ENCODE results near the gene MAD1L1.
A peak's percentile ranks its signal among the peaks of the same experiment; 100 is the strongest.

The MAD1L1 gene

DNA sequence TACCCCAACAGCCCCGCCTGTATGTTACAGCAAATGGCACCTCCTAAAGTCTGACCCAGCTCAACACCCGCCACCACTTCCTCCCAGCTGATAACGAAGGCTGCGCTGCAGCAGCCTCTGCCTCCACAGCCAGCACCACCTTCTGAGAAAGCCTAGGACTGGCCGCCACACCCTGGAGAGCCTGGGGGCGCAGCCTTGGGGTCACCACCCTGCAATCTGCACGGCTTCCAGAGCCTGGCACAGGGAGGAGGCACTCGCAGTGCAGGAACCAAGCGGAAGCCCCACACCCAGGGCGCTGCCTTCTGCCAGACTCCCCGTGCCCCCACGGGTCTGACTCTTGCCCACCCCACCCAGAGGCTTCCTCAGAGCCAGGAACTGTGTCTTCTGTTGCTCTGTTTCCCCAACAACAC lies 112.5 kb downstream of the MAD1L1 start:
- DNase-seq (ENCODE audit: low read depth in 1 of 2, low spot score in 1 of 2): no peak

DNA sequence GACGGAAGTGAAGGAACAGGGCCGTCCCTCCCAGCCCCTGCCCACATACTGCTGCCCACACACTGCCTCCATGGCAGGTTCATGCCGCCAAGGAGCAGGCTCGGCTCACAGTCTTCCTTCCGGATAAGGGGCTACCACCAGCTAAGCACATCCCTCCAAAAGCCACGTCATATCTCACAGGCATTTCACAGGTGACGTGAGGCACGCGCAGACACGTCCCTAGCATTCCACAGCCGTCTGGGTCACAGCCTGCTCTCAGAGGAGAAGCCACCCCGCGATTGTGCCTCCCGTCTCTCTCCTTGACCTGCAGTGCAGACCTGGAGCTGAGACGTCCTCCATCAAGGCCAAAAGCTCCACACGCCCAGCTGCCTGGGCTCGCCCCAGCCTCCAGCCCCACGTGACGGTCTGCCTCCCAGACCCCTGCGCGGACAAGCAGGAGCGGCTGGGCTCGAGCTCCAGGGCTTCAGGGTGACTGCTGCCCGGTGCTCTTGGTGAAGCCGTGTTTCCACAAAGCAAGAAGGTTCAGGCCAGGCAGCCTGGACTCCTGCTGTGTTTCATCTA lies 114.0 kb downstream of the MAD1L1 start:
- no peak for DNase-seq (ENCODE audit: low read depth in 1 of 2, low spot score in 1 of 2)

- no peak for DNase-seq (ENCODE audit: low read depth in 1 of 2, low spot score in 1 of 2)
Observed at GRCh38 chr7:2118056-2118455, 114.7 kb downstream of the MAD1L1 start.

GRCh38 chr7:2117646-2118045 lies 115.1 kb downstream of the MAD1L1 start:
- DNase-seq (ENCODE audit: low read depth in 1 of 2, low spot score in 1 of 2): no peak

- DNase-seq (ENCODE audit: low read depth in 1 of 2, low spot score in 1 of 2): no peak
Observed at GRCh38 chr7:2116989-2117591, 115.7 kb downstream of the MAD1L1 start.

DNA sequence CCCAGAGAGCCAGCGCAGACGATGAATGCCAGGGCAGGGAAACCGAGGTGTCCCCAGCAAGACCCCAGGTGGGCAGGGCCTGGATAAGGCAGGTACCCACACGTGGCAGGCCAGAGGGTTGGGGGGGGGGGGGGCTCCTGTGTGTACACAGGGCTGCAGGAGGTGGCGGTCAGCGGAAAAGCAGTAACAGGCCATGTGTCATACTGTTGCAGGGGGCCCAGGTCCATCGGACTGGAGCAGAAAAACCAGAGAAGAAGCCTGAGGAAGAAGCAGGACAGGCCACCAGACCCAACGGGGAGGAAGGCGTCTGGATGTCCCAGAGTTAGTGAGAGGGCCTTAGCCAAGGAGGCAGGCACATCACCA lies 116.3 kb downstream of the MAD1L1 start:
- no peak for DNase-seq (ENCODE audit: low read depth in 1 of 2, low spot score in 1 of 2)

- DNase-seq (ENCODE audit: low read depth in 1 of 2, low spot score in 1 of 2): no peak
Observed at GRCh38 chr7:2115760-2116447, 116.8 kb downstream of the MAD1L1 start.

DNA sequence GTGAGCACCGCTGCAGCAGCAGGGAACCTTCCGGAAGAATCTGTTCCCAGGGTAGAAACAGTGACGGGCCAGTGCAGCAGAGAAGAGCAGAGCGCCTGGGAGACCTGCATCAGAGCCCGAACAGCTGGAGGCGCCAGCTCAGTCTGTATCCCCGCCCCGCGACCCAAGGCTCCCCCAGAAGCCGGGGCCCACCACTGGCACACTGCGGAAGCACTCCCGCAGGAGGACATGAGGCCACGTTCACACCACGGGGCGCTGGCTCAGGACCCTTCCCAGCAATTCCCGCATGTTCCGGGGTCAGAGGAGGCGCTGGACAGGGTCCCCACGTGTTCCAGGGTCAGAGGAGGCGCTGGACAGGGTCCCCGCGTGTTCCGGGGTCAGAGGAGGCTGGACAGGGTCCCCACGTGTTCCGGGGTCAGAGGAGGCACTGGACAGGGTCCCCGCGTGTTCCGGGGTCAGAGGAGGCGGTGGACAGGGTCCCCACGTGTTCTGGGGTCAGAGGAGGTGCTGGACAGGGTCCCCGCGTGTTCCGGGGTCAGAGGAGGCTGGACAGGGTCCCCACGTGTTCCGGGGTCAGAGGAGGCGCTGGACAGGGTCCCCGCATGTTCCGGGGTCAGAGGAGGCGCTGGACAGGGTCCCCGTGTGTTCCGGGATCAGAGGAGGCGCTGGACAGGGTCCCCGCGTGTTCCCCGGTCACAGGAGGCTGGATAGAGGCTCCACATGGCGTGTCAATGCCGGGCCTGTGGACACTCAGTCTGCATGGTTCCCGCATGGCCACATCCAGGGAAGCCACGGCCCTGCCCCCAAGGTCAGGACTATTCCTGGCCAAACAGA lies 117.6 kb downstream of the MAD1L1 start:
- DNase-seq (ENCODE audit: low read depth in 1 of 2, low spot score in 1 of 2): no peak

GRCh38 chr7:2114052-2114451 lies 118.7 kb downstream of the MAD1L1 start:
- no peak for DNase-seq (ENCODE audit: low read depth in 1 of 2, low spot score in 1 of 2)

DNA sequence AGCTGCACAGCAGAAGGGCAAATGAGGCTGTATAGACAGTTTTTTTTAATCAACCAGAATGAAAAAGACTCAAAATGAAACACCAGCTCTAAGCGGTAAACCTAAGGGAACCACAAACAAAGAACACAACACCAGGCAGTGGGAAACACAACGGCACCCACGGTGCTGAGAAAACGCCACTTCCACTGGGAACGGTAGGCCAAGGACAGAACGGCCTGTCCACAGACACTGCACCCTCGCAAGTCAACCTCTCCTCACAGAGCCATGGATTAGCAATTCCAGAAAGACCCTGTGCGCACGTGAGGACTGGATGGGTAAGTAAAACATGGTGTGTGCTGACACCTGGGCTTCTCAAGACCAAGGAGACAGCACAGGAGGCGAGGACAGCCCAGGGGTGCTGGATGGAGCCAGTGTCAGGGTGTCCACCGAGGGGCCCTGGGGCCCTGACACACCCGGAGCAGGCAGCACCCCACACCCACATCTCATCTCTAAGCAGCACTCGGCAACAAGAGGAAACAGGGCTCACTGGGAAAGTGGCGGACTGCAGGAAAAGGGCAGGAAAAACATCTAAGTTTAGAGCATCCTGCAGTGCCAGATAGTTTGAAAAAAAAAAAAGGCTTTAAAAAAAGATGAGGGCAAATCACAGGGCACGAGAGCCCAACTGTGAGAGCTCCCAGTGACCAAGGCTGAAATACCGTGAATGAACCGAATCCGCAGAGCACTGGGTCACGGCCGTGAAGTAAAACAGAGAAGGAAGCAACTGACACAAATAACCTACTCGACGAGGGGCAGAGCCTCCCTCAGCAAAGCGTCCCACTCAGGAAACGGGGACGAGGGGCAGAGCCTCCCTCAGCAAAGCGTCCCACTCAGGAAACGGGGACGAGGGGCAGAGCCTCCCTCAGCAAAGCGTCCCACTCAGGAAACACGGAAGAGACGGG lies 120.2 kb downstream of the MAD1L1 start:
- no peak for DNase-seq (ENCODE audit: low read depth in 1 of 2, low spot score in 1 of 2)

DNA sequence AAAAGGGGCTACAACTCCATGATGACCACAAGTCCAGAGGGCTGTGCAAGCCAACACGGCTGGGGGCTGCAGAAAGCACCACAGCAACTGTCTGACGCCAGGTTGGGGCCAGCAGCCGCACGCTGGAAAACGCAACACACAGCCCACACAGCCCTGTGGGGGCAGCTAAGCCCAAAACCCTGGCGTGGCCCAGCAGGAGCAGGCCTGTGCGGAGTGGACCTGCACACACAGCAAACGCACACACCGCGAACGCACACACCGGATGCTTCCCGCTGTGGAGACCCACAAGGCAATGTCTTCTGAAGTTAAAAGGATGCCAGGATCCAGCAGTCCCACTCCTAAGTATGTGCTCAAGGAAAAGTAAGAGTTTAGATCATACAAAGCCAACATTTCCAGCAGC lies 121.2 kb downstream of the MAD1L1 start:
- no peak for DNase-seq (ENCODE audit: low read depth in 1 of 2, low spot score in 1 of 2)

- no peak for DNase-seq (ENCODE audit: low read depth in 1 of 2, low spot score in 1 of 2)
Observed at GRCh38 chr7:2110610-2111396, 121.9 kb downstream of the MAD1L1 start.

DNA sequence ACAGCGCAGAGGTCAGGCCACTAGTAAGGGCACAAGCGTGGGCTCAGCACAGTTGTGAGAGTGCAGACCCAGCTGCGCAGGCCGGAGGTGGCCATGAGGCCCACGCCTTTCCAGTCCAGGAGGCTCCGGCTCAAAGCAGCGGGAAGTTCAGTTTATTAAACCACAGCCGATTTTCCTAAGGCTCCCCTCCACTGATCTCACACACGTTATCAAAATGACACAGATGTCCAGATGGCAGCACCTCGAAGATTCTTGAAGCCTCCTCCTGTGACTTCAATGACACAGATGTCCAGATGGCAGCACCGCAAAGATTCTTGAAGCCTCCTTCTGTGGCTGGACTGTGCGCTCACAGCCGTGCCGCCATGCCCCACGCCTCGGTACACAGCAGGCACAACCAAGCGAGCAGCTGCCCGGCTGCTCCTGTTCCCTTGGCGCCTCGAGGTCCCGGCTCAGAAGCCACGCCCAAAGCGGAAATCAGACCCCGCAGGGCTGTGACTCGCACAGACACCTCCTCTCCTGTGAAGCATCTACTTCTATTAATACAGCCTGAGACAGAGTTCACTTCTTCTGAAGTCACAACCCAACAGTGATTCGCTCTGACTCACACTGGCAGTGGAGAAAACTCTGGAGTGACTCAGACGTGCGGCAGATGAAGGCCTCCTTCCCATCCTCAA lies 122.7 kb downstream of the MAD1L1 start:
- peak in 1 of 2 donors; percentile 41 for DNase-seq (ENCODE audit: low read depth in 1 of 2, low spot score in 1 of 2)

- DNase-seq (ENCODE audit: low read depth in 1 of 2, low spot score in 1 of 2): no peak
Observed at GRCh38 chr7:2109251-2109872, 123.4 kb downstream of the MAD1L1 start.

DNA sequence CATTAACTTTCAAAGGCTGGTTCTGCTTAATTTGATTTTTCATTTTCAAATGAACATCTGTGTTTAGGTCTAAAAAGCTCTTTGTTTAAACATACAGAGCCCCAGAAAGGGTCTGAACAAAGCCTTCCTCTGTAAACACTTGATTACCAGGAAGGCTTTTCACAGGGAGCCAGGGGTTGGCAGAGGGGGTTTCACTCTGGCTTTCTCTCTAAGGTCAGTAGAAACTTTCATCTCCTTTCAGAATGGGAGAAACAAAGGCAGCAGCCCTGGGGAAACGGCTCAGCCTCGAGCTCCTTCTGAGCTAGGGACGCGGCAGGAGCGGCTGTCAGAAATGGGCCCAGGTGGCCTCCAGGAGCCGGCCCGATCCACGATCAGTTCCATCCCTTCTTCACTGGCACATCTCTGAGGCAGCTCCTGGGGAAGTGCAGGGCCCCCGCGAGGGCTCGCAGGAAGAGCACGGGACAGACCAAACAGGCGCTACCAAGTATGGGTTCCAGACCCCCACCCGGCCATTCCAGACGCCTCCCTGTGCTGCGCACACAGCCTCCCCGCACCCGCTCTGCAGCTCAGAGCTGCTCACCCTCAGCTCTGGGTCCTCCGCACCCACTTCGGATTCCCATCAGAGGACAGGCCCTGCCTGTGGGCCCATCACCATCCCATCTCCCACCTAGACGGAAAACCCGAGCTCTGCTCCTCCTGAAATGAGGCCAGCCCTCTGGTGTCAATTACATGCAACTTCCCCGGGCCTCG lies 124.1 kb downstream of the MAD1L1 start:
- DNase-seq (ENCODE audit: low read depth in 1 of 2, low spot score in 1 of 2): no peak

DNA sequence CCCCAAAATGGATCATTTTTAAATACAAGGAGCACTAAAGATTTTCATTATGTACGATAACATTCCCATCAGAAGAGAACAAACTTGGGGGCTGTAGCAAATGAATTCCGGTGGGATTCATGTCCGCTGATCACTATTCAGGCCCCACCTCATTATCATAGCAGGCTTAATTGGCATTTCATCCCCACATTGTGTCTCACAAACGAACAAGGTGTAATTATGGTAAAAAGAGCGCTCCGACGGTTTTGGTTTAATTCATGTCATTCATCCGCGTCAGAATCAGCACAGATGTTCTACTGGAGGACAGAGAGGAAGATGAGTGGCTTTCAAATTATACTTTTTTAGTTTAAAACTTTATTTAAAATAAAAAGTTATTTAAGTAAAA lies 124.7 kb downstream of the MAD1L1 start:
- no peak for DNase-seq (ENCODE audit: low read depth in 1 of 2, low spot score in 1 of 2)

GRCh38 chr7:2107386-2108070 lies 125.2 kb downstream of the MAD1L1 start:
- DNase-seq (ENCODE audit: low read depth in 1 of 2, low spot score in 1 of 2): no peak

GRCh38 chr7:2106924-2107323 lies 125.8 kb downstream of the MAD1L1 start:
- no peak for DNase-seq (ENCODE audit: low read depth in 1 of 2, low spot score in 1 of 2)

Data from stimulated activated CD4-positive, alpha-beta T cell treated with anti-CD3 and anti-CD28 coated beads, Interleukin-15, amount 100 ng/mL, for 1 hour (primary cell).